OCI-LY3 (cell line): ENCODE results near the gene WNT9B.

Experiments used
- CTCF ChIP-seq: fragments of 200-600, 300-600 bp; sonication (generic); IDR thresholded peaks from 2 replicates; pipeline ENCODE4 v1.5.1; 2014; ENCODE audit warnings: antibody characterized with exemption, low read length, low read depth
- EZH2phosphoT487 ChIP-seq: fragments of 200-600 bp; shearing (Covaris generic); IDR thresholded peaks from 2 replicates; pipeline ENCODE4 v1.6.1; 2018; ENCODE audit warnings: antibody characterized with exemption, mixed run types, low read depth

- TF ChIP-seq CTCF (no peak), EZH2phosphoT487 (no peak)
These were observed 84.4 kb downstream of the WNT9B start for GRCh38 chr17:46935658-46936266.
